ENCODE measurements around the gene CD180.

The CD180 gene

DNA sequence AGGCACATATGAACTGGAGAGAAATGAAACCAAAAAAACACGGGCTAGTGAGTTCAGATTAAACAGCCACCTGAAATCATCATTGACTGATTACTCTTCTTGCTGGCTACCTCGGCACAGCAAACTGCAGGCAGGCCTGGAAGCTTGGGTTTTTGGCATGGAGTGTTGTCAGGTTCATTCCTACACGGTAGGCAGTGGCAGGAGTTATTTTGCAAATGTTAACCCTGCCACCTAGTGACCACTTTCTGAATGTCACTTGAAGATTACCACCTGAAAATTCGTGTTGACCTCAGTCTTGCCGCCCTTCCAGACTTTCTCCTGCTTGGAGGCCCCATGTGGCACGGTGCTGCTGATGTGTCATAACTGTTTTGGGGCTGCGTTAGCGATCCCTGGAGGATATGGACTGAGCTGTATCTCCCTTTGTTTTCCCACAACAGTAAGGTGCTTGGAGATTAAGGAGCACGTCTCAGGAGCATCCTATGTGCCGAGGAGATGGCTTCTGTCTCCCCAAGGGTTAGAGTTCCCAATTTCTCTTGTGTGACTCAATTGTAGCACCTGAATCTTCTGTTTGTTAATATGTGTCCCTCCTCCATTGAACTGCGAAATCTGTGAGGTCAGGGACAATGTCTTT is 12.7 kb upstream of the CD180 start:
- peak; percentile 71 for DNase-seq

DNA sequence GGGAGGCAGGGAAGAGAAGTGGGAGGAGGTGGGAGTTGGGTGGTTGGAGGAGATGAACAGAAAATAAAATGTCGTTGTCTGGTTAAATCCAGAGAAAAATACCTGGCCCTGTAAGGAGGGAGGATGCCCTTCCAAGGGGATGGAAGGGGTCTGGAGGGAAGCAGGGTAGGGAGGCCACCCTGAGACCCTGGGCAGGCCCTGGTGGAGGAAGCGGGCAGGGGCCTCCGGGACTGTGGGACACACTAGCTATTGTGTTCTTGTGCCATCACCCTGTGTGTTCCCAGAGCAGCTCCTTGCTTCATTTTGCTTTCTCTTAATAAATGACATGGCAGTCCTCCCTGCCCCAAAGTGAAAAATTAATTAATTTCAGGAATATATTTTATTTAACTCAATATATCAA is 11.8 kb upstream of the CD180 start:
- DNase-seq: no peak

DNA sequence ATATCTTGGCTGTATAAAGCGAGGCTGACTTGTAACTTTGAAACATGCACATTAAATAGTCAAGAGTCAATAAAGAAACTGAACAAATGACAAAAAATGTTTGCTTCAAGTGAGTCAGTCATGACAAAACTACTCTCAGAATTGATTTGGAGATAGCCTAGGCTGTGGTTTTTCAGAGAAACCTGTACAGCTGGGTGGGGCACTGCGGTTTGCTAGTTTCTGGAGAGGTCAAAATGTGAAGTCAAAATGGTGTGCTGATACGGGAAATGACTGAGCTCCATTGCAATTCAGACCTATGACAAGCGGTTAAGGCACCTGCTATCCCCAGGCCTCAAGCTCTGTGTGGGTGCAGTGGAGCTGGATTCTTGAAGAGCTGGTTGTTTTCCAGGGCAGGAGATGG is 10.3 kb upstream of the CD180 start:
- no peak for DNase-seq

DNA sequence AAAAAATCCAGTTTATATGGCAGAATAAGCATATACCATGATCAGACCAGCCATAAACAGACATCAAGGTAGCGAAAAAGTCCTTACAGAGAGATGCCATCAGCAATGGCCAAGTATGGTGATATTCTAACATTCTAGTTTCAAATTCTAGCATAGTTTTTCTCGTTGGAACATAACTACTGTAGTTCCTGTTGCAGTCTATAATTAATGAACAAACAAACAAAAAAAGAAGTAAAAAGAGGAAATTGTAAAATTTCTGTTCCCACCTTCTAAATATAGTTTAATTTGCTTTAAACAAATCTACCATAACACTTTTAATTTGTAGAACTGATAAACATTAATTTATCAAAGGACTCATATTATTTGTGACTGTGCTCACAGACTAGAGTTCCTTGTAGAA is 9.9 kb upstream of the CD180 start:
- DNase-seq: no peak

DNA sequence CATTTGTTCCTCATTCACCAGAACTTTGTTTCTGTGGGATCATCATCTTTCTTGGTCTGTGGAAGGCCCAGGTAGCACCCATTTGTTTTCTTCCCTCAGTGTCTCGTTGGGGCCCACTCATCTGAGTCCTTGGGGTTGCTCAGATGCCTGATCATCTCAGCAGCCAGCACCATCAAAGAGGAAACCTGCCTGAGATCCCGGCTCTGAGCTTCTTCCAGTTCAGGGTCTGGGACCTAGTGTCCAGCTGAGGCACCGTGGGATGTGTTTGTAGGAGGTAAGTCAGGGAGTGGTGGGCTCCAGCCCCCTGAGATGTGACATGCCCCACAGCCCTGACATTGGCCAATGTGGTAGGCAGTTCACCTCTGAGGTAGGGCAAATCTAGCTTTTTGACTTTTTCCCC is 9.4 kb upstream of the CD180 start:
- no peak for DNase-seq

DNA sequence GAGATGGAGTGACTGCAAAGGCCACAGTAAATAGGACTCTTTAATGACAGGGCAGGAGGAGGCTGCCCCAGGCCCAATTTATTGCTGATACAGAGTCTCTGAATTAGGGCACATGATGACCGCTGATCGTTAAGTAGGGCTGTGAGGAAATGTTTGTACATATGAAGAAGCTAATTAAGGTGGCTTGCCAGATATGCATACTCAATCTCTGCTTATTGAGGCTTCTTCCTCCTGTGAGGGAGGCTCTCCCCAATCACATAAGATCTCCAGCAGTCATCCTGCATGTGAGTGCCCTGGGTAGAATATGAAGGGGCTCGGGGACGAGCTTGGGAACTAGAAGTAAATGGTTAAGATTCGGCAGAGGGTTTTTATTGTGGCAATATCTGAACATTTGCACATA is 8.2 kb upstream of the CD180 start:
- DNase-seq: no peak

DNA sequence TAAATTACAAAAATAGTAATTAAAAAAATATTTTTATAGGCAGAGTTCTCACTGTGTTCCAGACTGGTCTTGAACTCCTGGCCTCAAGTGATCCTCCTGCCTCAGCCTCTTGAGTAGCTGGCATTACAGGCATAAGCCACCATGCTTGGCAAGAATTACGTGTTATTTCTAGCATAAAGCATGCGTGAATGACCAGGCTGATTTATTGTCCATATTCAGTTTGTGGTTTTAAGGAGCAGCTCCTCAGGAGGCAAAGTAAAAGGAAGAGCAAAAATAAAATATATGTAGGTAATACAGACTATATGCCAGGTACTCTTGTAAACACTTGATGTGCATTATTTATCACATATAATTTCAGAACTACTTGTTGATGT is 7.1 kb upstream of the CD180 start:
- DNase-seq: no peak

DNA sequence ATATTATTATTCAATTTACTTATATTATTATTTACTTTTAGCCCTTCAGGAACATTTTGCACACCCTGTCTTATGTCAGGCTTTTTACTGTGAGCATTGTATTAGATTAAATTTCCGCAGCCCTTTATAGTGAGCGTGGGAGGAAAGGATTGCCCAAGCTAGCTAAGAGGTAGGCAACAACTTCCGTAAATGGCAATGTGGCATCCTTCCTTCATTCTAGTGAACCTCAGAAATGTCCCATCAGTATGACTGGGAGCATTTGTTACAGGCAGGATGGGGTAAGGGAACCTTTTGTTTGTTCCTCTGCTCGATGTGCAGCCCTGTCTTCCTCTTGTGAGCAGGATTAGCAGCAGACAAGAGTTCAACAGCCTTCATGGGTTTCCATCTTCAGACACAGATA is 6.2 kb upstream of the CD180 start:
- DNase-seq: no peak

DNA sequence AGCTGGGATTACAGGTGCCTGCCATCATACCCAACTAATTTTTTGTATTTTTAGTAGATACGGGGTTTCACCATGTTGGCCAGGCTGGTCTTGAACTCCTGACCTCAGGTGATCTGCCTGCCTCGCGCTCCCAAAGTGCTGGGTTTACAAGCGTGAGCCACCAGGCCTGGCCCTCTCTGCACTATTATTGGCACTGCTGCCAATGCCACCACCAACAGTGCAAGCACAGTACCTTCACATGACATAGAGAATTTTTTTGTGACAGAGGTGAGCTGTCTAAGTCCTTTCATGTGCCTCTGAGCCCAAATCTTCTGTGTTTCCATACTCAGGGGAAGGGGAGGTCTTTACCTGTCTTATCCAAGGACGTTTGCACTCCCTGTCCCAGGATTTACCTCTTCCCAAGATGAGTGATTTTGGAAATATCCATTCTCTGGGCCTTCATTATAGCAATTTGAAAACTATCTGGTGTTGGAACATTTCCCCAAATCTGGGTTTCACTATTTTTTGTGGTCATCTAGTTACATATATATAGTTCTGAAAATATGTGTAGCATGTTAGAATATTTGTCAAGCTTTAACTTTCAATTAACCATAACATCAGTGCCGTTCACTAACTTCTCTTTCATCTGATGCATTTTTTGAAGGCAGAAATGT is 5.4 kb upstream of the CD180 start:
- no peak for DNase-seq

DNA sequence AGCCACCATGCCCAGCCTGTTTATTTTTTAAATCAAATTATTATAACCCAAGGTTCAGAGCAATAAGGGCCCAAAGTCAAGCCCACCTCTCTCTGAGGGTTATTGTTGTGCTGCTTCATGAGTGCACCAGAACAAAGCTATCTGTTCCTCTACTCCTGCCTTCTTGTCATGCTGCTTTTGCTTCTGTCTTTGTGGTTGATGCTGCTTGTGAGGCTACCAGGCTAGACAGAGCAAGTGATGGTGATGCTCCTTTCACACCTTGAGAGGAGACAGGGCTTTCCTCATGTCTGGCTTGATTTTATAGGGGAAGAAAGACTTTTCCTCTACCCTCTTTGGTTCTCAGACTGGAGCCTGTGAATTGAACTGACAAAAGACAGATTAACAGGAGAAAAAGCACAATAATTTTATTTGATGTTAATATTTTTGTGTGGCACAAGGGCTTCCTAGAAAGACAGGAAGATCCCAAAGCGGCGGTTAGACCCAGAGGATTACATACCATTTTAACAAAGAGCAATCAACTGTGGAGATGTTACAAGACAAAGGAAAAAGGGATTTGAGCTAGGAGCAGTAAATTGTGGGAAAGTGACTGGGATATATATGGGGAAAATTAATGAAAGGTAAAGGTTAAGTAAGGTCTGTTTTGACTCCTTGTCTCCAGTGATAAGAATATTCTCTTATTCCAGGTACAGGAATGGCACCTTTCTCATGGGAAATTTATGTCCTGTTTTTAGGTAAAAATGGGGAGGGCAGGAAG is 4.4 kb upstream of the CD180 start:
- DNase-seq: no peak

DNA sequence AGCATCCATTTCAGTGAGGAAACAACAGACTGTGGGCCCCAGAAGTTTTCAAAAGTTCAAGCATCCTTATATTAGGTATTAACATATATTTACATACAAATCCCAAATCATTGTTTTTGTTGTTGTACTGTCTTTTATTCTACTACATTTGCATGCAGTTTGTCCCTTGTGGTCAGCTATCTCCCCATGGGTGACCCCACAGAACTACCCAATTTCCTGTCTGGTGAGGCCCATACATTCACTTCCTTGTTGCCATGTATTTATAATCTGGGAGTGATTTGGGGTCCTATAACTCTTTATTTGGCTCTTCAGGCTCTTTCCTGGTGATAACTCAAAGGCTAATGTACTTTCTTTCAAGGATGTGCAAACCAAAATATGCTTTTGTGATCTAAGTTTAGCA is 3.3 kb upstream of the CD180 start:
- DNase-seq: no peak

DNA sequence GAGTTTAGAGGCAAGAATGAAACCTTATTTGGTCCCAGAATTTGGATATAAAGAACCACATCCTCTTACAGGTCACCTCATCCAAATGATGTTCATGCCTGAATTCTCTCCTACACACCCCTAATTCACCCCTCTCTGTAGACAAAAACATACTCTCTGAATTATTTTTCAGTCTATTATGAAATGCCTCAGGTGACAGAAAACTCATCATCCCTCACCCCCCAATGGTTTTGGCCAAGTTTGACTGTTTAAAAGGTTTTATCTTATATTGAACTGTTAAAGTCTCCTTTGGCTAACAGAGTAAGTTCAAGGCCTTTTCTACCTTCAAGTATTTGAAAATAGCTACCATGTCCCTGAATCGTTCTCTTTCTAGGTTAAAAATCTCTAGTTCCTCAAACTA is 2.3 kb upstream of the CD180 start:
- DNase-seq: no peak

DNA sequence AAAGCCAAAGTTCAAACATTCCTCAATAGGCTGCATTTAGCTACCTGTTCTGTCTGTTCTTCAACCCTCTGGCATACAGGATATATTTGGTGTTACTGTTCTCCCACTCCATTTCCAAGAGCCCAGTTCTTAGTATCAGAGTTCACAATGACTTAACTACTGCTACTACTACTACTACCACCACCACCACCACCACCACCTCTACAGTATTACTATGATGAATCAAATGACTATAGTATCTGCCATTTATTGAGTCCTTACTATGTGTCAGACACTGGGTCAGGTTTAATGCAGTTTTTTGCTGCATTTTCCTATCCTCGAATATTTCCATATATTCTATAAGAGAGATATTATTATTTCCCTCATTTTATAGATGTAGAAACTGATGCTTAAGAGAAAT is 937 bp upstream of the CD180 start:
- DNase-seq: no peak

DNA sequence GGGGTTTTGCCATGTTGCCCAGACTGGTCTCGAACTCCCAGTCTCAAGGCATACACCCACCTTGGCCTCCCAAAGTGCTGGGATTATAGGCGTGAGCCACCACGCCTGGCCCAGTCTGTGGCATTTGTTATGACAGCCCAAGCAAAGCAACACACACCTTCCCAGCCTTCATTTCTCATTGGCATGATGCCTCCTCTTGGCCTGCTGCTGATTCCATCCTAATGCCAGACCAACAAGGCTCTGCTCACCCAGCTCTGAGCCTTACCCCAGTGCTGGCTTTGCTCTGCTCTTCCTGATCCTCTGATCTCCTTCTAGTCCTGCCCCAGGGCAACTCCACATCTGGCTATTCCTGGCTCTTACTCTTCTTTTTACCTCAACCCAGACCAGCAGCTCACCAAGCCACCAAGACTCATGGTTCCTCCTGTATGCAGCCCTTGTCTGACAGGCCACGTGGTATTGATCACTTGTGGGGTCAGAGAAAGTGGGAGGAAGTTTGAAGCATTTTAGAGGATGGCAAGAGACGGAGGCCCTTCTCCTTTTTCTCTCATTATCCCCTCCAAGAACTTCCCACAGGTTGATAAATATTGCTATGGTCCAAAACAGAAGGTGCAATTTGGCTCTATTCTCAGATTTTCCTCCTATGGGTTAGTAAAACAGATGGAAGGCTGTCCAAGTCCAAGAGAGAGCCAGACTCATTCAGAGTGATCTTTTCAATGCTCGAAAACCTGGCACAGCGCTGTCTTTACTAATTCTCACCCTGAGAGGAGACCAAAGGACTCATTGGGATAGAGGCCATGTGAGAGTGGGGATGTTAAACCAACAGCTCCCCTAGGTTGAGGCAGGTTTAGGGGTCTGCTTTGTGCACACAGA is 958 bp downstream of the CD180 start:
- no peak for DNase-seq

DNA sequence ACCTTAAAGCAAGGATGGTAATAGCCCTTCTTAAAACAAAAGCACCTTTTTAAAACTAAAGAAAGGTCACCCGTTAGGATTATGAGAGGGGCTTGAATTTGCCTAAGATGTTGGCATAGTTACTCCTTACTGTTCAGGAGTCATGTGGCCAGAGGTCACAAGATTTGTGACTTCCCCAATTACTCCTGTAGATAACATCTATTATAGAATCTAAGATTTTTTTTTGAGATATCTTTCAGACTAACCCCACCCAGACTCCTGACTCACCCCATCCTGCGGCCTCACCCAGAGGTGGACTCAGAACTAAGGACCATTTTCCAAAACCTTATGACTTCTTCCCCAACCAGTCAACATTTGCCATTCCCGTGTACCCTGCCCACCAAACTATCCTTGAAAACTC is 2.4 kb downstream of the CD180 start:
- DNase-seq: no peak

DNA sequence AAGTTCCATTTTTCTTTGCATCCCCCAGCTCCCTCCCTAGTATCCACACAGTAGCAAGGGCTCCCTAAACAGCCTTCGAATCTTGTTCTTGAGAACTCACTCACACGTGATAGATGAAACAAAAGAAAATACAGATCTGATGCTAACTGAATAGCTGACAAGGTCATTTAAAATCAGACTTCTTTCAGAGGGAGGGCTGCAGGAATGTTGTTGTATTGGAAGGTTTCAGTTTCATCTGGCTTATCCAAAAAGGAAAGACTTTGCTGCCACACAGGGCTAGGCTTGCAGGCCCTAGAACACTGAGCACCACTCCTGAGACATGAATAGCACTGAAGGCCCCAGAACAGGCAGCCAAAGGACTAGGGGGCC is 3.2 kb downstream of the CD180 start:
- DNase-seq: no peak

DNA sequence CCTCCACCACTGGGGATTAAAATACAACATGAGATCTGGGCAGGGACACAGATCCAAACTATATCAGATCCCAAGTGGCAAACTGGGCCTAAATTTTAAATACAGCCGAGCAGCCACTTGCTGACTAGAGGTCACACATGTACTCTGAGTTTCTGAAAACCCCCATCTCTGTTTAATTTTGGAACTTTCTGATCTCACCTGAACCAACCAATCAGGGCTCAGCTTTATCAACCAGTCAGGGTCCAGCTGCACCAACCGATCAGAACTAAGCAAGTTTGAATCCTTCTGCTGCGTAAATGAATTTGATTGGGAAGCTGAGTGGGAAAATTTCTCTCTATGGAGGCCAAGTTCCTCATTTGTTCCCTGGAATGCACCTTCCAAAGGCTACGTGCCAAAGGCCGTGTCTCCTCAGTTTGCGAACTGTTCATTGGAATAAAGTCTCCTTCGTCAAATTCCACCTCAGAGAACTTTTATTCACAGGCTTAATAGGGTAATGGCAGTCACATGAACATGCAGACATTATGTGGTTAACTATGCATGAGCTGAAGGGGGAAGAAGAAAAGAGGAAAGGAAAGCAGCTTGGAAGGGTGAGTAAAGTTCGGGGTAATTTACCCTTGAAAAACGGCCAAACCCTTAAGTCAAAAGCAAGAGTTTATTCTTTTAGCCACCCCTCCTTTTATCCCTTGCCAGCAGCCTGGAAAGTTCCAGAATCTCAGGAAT is 3.7 kb downstream of the CD180 start:
- no peak for DNase-seq

DNA sequence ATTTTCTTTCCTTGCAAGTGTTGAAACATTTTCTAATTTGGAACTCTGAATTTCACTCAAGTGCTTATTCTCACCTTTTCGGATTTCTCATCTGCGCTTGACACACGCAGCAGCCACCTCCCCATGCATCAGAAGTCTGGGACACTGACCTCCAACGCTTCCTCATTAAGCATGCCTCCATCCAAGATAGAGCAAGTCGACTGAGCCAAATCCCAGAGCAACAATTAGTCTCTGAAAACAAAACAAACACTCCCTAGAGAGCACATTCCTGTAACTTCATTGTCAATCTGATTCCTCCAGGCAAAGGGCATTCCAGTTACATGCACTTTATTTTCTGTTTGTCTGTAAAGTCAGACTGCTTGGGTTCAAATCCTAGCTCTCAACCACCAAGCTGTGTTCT is 5.7 kb downstream of the CD180 start:
- no peak for DNase-seq

DNA sequence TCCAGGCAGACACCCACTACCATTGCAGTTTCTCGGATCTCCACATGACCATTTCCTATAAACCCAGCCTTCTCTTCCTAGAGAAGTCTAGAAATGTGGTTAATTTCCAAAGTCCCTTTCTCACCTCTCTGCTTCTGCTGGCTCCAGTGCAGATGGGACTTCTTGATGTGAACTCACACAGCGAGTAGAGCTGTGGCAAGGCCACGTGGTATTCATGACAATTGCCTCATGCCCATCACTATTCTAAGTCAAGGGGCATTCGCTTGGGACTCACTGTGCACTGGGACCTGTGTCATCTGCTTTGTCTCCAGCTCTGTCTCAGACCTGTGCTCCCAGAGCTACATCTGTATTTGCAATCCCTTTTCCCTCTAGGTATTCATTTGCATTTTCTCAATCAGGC is 6.2 kb downstream of the CD180 start:
- no peak for DNase-seq

DNA sequence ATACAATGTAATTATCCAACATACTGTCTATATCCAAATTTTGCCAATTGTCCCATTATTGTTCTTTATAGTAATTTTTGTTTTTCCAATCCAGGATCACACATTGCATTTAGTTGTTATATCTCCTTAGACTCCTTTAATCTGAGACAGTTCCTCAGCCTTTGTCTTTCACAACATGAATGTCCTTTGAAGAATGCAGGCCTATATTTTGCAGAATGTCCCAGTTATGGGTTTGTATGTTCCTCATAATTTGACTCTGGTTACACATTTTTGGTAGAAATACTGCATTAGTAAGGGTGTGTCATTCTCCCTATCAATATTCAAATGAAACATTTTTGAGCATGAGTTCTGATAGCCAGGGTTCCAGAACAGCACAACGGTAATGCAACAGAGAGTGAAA is 6.7 kb downstream of the CD180 start:
- DNase-seq: no peak

DNA sequence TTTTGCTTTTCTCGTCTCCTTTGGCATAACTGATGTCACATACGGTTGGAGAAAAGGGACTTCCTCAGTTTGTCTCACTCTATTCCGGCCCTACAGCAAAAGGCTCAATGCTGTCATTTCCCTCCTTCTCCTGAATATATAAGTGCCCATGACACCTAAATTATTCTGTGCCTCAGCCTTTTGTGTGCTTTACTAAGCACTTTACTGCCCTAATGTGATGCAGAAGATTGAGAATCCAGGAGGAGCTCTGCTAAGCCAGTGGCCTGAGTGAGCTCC is 7.6 kb downstream of the CD180 start:
- no peak for DNase-seq

DNA sequence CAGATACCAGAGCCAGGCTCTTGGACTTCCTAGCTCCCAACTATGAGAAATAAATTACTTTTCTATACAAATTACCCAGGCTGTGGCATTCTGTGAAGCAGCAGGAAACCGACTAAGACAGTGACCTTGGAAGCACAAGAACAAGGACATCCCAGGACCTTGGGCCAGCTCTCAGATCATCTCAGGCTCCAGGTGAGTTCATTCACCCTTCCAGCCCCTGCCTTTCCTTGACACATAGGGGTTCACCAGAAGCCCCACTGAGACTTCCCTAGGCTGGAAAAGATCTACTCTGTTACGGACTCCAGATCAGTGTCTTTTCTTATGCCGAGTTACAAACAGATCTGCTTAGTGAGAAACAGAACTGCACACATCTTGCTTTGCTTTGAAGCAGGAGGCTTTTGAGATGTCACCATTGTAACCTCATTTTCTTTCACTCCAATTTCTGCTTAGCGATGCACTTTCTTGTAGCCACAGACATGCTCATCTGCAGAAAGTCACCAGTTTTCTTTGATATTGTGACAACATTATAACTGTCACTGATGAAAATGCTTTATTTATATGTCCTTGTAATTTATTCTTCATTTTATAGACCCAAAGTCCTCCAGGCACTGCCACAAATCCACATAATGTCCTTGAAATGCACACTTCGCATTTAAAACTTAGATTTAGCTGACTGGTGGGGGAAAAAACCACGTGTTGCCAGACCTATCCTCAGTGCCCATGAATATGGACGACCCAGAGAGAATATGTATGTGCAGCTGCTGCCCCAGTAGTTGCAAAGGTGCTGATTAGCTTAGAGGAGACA is 8.1 kb downstream of the CD180 start:
- no peak for DNase-seq
